Measurements from ENCODE around the gene PTDSS2. TPM values are rescaled to one million over a fixed set of nuclear protein-coding genes. Genes with fewer than 3 reads are reported as not detected.
A peak's percentile ranks its signal among the peaks of the same experiment; 100 is the strongest.

The PTDSS2 gene
- total and polyA plus RNA-seq, 2 of the 13 experiments (the other 11 are each of a cell fraction or from before 2014, with no cell fraction given) = 21.7 to 26.4 TPM

DNA sequence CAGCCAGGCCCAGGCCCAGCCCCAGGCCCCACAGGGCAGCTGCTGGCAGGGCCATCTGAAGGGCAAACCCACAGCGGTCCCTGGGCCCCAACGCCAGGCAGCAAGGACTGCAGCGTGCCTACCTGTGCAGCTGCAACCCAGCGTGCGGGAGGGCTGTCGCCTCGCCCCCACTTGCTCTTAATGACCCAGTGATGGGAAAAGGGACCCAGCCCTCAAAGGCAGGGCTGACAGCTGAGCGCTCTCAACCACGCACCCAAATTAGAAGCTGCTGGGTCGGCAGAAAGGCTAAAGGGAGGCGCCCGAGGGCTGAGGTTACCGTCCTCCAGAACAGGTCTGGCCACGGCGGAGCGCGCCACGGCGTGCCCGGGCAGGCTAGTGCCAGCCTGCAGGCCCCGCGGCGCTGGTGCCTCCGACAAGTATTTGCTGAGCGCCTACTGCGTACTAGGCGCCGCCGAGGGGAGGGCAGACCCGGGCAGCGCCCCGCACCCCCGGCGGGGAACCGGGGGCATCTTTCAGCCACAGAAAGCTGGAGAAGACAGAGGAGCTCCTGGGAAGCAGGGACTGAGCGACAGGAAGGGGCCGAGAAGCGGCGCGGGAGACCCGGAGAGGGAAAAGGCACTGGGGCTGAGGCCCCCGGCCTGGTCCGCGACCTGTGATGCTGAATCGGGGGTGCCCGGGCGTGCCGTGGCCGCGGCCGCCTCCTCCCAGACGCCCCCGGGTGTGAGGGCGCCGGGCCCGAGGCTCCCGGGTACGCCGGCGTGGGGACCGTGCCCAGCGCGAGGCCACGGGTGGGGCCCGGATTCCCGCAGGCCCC lies 84.5 kb downstream of the PTDSS2 start:
- Histone ChIP-seq H3K9ac (ENCODE audit: insufficient read depth, low read depth, low read length) (peak overlapping the region; percentile 82), H3K4me2 (ENCODE audit: low read depth, low read length) (peak overlapping the region; percentile 78), H3K4me3 (replicated peaks in 1 of 3; ENCODE audit: insufficient read depth in 1 of 3, low read depth in 2 of 3, low read length in 3 of 3) (peak overlapping the region; percentile 93 to 95 (median 95)), H3K27ac (ENCODE audit: extremely low read length, insufficient read depth, low read length) (peak overlapping the region; percentile 49), H3K4me1 (ENCODE audit: insufficient read depth, low read length) (peaks cover 35% of the 10 kb centered on the region), H4K20me1 (ENCODE audit: insufficient read depth, low read length) (no peaks in the 10 kb centered on the region; the same call in 1 of the 2 replicates), H3K9me3 (ENCODE audit: low read length) (no peaks in the 10 kb centered on the region), H3K27me3 (ENCODE audit: control insufficient read depth in 1 of 2, insufficient read depth in 2 of 2, low read length in 2 of 2) (0 out of 5 replicates have a peak, but pooled peaks cover 0 to under 1% of the 10 kb centered on the region in 2 experiments), H3K36me3 (replicated peaks in 1 of 2; ENCODE audit: control insufficient read depth in 1 of 2, insufficient read depth in 2 of 2, low read length in 2 of 2) (peaks cover 10 to 19% of the 10 kb centered on the region in 2 experiments; a peak in 4 of 5 replicates), H2AFZ (ENCODE audit: low read length) (no peak overlapping the region), H3K79me2 (ENCODE audit: insufficient read depth, low read length) (peaks cover 4% of the 10 kb centered on the region)
- no peak for DNase-seq (ENCODE audit: low spot score)
- 80% methylated on average over 2 of the region's 66 CpGs for WGBS (ENCODE audit: low lambda C conversion rate)
- ChIA-PET CTCF (ENCODE audit: low intra/inter-chr PET ratio, low total read pairs) (no interaction called here), POLR2A (interaction anchor here (1.4 kb wide), 1 partner anchor 25 kb away, joined by 4 read pairs; no protein-coding TSS in a partner anchor)
- intact Hi-C loops (cut with micrococcal nuclease; ENCODE audit: unreplicated experiment) (no loop called here), in situ Hi-C loops (cut with HindIII; ENCODE audit: extremely low pct_ligation_motif_present, low pct_unique_long_range_greater_than_20kb) (no loop called here)
- FAIRE-seq = no peak
- BruUV-seq (replicated peaks) = no TSS peak
- ATAC-seq = no peak
- TF ChIP-seq SETDB1 (CRISPR knock-in tag; IDR thresholded peaks at IDR 0.05; ENCODE audit: borderline replicate concordance) (0 out of 2 replicates have a peak, but pooled peaks have one; percentile 55), GABPB1 (CRISPR knock-in tag; IDR thresholded peaks at IDR 0.05) (peak; percentile 43; the same call in 1 of the 2 replicates), MAFG (CRISPR knock-in tag; IDR thresholded peaks at IDR 0.05) (peak; percentile 40; the same call in 1 of the 2 replicates), CEBPB (IDR thresholded peaks at IDR 0.05; ENCODE audit: borderline replicate concordance, low read depth, low read length) (no peak), NFE2L1 (CRISPR knock-in tag; IDR thresholded peaks at IDR 0.05; ENCODE audit: borderline replicate concordance) (no peak), NFE2L2 (IDR thresholded peaks at IDR 0.05; ENCODE audit: low read length) (no peak), SRY (CRISPR knock-in tag; IDR thresholded peaks at IDR 0.05) (0 out of 2 replicates have a peak, but pooled peaks have one; percentile 39), RAD21 (CRISPR knock-in tag; IDR thresholded peaks at IDR 0.05) (0 out of 2 replicates have a peak, but pooled peaks have one; percentile 9), ZNF205 (CRISPR knock-in tag; IDR thresholded peaks at IDR 0.05) (peak; percentile 99), DNMT1 (CRISPR knock-in tag; IDR thresholded peaks at IDR 0.05) (no peak), BORCS8-MEF2B (CRISPR knock-in tag; IDR thresholded peaks at IDR 0.05) (no peak), ZNF274 (CRISPR knock-in tag; IDR thresholded peaks at IDR 0.05) (0 out of 2 replicates have a peak, but pooled peaks have one; percentile 11)
- TF ChIP-seq, protein P1, sequence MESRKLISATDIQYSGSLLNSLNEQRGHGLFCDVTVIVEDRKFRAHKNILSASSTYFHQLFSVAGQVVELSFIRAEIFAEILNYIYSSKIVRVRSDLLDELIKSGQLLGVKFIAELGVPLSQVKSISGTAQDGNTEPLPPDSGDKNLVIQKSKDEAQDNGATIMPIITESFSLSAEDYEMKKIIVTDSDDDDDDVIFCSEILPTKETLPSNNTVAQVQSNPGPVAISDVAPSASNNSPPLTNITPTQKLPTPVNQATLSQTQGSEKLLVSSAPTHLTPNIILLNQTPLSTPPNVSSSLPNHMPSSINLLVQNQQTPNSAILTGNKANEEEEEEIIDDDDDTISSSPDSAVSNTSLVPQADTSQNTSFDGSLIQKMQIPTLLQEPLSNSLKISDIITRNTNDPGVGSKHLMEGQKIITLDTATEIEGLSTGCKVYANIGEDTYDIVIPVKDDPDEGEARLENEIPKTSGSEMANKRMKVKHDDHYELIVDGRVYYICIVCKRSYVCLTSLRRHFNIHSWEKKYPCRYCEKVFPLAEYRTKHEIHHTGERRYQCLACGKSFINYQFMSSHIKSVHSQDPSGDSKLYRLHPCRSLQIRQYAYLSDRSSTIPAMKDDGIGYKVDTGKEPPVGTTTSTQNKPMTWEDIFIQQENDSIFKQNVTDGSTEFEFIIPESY (CRISPR knock-in tag; IDR thresholded peaks at IDR 0.05) = peak; percentile 11; the same call in 1 of the 2 replicates
- TF ChIP-seq, protein P2, sequence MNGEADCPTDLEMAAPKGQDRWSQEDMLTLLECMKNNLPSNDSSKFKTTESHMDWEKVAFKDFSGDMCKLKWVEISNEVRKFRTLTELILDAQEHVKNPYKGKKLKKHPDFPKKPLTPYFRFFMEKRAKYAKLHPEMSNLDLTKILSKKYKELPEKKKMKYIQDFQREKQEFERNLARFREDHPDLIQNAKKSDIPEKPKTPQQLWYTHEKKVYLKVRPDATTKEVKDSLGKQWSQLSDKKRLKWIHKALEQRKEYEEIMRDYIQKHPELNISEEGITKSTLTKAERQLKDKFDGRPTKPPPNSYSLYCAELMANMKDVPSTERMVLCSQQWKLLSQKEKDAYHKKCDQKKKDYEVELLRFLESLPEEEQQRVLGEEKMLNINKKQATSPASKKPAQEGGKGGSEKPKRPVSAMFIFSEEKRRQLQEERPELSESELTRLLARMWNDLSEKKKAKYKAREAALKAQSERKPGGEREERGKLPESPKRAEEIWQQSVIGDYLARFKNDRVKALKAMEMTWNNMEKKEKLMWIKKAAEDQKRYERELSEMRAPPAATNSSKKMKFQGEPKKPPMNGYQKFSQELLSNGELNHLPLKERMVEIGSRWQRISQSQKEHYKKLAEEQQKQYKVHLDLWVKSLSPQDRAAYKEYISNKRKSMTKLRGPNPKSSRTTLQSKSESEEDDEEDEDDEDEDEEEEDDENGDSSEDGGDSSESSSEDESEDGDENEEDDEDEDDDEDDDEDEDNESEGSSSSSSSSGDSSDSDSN (CRISPR knock-in tag; IDR thresholded peaks at IDR 0.05) = peak; percentile 39; the same call in 1 of the 2 replicates
- TF ChIP-seq, protein P3, sequence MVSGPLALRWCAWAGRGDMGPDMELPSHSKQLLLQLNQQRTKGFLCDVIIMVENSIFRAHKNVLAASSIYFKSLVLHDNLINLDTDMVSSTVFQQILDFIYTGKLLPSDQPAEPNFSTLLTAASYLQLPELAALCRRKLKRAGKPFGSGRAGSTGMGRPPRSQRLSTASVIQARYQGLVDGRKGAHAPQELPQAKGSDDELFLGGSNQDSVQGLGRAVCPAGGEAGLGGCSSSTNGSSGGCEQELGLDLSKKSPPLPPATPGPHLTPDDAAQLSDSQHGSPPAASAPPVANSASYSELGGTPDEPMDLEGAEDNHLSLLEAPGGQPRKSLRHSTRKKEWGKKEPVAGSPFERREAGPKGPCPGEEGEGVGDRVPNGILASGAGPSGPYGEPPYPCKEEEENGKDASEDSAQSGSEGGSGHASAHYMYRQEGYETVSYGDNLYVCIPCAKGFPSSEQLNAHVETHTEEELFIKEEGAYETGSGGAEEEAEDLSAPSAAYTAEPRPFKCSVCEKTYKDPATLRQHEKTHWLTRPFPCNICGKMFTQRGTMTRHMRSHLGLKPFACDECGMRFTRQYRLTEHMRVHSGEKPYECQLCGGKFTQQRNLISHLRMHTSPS (CRISPR knock-in tag; IDR thresholded peaks at IDR 0.05; ENCODE audit: low read depth) = peak; percentile 69
- TF ChIP-seq, protein P4, sequence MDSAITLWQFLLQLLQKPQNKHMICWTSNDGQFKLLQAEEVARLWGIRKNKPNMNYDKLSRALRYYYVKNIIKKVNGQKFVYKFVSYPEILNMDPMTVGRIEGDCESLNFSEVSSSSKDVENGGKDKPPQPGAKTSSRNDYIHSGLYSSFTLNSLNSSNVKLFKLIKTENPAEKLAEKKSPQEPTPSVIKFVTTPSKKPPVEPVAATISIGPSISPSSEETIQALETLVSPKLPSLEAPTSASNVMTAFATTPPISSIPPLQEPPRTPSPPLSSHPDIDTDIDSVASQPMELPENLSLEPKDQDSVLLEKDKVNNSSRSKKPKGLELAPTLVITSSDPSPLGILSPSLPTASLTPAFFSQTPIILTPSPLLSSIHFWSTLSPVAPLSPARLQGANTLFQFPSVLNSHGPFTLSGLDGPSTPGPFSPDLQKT (CRISPR knock-in tag; IDR thresholded peaks at IDR 0.05; ENCODE audit: borderline replicate concordance) = no peak
